VCaP (cell line): ENCODE measurements around the gene RUSC2.

Experiments
- H3K27ac ChIP-seq: fragments of 450-650 bp; 2 replicates; pipeline ENCODE4 v1.5.1; 2017
- CTCF ChIP-seq: fragments of 450-650 bp; conservative IDR thresholded peaks from 2 replicates; pipeline ENCODE4 v1.5.1; 2017; ENCODE audit warnings: mild to moderate bottlenecking, moderate library complexity

RUSC2 gene

GRCh38 chr9:35499029-35499700 is 9.3 kb downstream of the RUSC2 start:
- no peak overlapping the region for H3K27ac ChIP-seq
- TF ChIP-seq CTCF, result no peak

- TF ChIP-seq CTCF, result no peak
- no peak overlapping the region for H3K27ac ChIP-seq
Observed at GRCh38 chr9:35499701-35500030, 9.8 kb downstream of the RUSC2 start.

GRCh38 chr9:35500130-35500748 is 10.3 kb downstream of the RUSC2 start:
- no peak overlapping the region for H3K27ac ChIP-seq
- no peak for TF ChIP-seq CTCF

- H3K27ac ChIP-seq, result no peak overlapping the region
- TF ChIP-seq CTCF, result no peak
Observed at GRCh38 chr9:35501946-35502345, 12.0 kb downstream of the RUSC2 start.

- no peak overlapping the region for H3K27ac ChIP-seq
- no peak for TF ChIP-seq CTCF
Observed at GRCh38 chr9:35506359-35506758, 16.4 kb downstream of the RUSC2 start.

- no peak for TF ChIP-seq CTCF
- H3K27ac ChIP-seq, result no peak overlapping the region
Observed at GRCh38 chr9:35508069-35508468, 18.2 kb downstream of the RUSC2 start.

- no peak for TF ChIP-seq CTCF
- H3K27ac ChIP-seq, result no peak overlapping the region
Observed at GRCh38 chr9:35510383-35510753, 20.5 kb downstream of the RUSC2 start.
